ENCODE measurements around the gene SMG5.
"Not testable (repeated sequence)": the region's sequence is repeated elsewhere in the genome, so short reads cannot be mapped to it uniquely, and the experiment has no call there.

SMG5 gene

GRCh38 chr1:156242738-156243137, 39.9 kb downstream of the SMG5 start:
- DNase-seq = no peak

GRCh38 chr1:156241926-156242325, 40.7 kb downstream of the SMG5 start, which contains the start of gene BGLAP:
TSS of gene BGLAP (plus strand) at chr1:156242184. CDS start at chr1:156242232, 48 bp downstream.
- no peak for DNase-seq

- no peak for DNase-seq
These were observed 41.3 kb downstream of the SMG5 start for GRCh38 chr1:156241311-156241811.

GRCh38 chr1:156238248-156238647, 44.4 kb downstream of the SMG5 start:
- DNase-seq = no peak

GRCh38 chr1:156236164-156236563, 46.5 kb downstream of the SMG5 start:
- no peak for DNase-seq

GRCh38 chr1:156233426-156234127, 49.0 kb downstream of the SMG5 start:
- no peak for DNase-seq

- DNase-seq = no peak
These were observed 50.3 kb downstream of the SMG5 start for GRCh38 chr1:156232201-156232894.

- no peak for DNase-seq
These were observed 52.2 kb downstream of the SMG5 start for GRCh38 chr1:156230473-156230837.

GRCh38 chr1:156229809-156230472, 52.7 kb downstream of the SMG5 start:
- DNase-seq = no peak

- DNase-seq = no peak
These were observed 54.1 kb downstream of the SMG5 start for GRCh38 chr1:156228501-156228900.

- no peak for DNase-seq
These were observed 55.8 kb downstream of the SMG5 start for GRCh38 chr1:156226782-156227181.

GRCh38 chr1:156226116-156226538, 56.5 kb downstream of the SMG5 start:
- no peak for DNase-seq

GRCh38 chr1:156225677-156226014, 57.0 kb downstream of the SMG5 start:
- DNase-seq = no peak

- no peak for DNase-seq
These were observed 60.5 kb downstream of the SMG5 start for GRCh38 chr1:156221986-156222692.

GRCh38 chr1:156220226-156220625, 62.4 kb downstream of the SMG5 start:
- DNase-seq = no peak

GRCh38 chr1:156217871-156218270, 64.8 kb downstream of the SMG5 start:
- peak; percentile 36 for DNase-seq

- DNase-seq = not testable (repeated sequence)
These were observed 66.1 kb downstream of the SMG5 start for GRCh38 chr1:156216361-156217086.

GRCh38 chr1:156214024-156214748, 68.4 kb downstream of the SMG5 start:
- no peak for DNase-seq

GRCh38 chr1:156213644-156213966, 69.0 kb downstream of the SMG5 start:
- DNase-seq = no peak

- peak; percentile 95 for DNase-seq
These were observed 69.6 kb downstream of the SMG5 start, which contains the start of gene PMF1 for GRCh38 chr1:156212833-156213643. TSS of gene PMF1 (plus strand) at chr1:156213007. CDS start at chr1:156213016, 9 bp downstream.

- no peak for DNase-seq
These were observed 70.5 kb downstream of the SMG5 start for GRCh38 chr1:156212130-156212529.

All from central memory CD4-positive, alpha-beta T cell (primary cell).